Stimulated activated naive CD4-positive, alpha-beta T cell treated with Interleukin-2 at 50 U/mL for 16 hours (primary cell): ENCODE results near the gene FMO2.

Experiments
- DNase-seq: peaks from one replicate; lab custom pipeline; 2025; lab: John Stamatoyannopoulos, UW

Gene FMO2, protein sequence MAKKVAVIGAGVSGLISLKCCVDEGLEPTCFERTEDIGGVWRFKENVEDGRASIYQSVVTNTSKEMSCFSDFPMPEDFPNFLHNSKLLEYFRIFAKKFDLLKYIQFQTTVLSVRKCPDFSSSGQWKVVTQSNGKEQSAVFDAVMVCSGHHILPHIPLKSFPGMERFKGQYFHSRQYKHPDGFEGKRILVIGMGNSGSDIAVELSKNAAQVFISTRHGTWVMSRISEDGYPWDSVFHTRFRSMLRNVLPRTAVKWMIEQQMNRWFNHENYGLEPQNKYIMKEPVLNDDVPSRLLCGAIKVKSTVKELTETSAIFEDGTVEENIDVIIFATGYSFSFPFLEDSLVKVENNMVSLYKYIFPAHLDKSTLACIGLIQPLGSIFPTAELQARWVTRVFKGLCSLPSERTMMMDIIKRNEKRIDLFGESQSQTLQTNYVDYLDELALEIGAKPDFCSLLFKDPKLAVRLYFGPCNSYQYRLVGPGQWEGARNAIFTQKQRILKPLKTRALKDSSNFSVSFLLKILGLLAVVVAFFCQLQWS

DNA sequence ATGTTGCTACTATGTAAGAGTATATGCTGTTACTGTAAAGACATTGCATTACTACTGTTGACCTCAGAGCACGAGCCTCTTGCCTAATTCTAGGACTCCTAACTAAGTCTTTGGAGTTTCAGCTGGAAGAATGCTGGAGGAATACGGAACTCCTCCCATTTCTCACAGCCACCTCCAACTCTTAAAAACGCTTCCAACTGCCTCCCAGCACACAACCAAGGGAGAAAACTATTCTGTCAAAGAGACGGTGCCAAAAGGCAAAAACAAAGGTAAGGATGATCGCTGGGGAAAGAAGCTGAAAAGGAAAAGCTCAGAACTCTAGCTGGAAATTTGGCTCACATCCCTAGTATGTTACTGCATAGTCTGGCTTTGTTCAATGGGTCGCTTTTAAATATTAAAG, at the start of gene FMO2:
FMO2 (plus strand) TSS at position 210 of the 400 bp plus-strand sequence. CDS start 414 bp downstream, outside the sequence.
- DNase-seq = no peak

DNA sequence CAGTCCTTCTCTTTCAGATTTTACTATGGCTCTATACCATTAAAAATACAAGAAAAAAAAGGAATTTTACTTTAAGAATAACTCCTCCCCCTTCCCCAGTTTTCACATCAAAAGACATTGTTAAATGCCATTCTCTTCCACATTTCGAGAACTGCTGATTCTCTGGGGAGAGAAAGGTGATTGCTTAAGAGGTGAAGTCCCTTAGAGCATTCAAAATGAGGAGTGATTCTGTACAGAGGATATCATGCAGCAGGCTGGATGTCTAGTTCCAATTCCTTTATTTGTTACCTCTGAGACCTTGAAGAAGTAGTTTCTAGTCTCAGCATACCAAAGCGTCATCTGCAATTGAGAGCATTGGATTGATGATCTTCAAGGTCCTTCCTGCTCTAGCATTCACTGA, 47.5 kb upstream of the FMO2 start:
- no peak for DNase-seq

DNA sequence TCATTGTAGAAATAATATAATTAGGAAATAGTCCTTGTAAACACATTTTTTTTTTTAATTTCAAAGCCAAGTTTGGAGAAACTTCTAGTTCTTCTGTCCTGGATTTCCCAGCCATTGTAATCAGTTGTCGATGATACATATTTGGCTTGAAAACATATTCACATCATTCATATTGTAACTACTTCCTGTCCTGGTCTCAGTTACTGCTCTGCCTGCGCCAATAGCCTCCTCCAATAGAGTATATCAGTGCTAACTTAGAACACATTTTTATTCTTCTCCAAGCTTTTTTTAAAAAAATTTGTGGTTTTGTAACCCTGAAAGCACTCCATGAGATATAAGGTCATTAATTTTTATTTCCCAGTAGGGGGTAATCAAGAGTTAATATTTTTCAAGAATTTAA, 46.1 kb upstream of the FMO2 start:
- no peak for DNase-seq

DNA sequence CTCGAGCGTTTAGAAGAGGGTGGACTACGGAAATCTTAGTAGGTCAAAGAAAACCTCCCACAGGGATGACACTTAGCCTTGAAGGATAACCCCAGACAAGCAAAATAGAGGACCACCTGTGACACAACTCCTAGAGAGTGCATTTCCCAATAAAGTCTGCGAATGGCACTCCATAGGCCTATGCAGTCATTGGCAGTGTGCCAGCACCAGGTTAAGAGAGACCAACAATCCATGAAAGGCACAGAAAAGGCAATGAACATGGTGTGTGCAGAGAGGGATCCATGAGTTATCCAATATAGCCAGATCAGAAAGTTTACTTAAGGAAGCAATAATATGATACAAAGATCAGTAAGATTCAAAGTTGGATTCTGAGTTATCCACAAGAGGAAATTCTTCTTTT, 45.2 kb upstream of the FMO2 start:
- no peak for DNase-seq

DNA sequence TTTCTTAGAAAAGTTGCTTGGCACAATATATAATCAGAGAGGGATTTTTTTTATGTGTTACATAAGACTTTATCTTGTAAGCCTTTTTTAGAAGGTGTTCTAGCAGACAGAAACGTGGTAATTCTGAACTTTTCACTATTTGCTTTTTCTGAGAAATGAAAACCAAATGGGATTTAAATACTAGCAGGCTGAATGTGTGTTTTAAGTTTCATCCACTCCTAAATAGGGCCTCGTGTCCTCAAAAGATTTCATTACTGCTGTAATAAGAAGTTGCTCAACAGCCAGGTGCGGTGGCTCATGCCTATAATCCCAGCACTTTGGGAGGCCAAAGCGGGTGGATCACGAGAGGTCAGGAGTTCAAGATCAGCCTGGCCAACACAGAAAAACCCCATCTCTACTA, 44.7 kb upstream of the FMO2 start:
- DNase-seq = no peak

DNA sequence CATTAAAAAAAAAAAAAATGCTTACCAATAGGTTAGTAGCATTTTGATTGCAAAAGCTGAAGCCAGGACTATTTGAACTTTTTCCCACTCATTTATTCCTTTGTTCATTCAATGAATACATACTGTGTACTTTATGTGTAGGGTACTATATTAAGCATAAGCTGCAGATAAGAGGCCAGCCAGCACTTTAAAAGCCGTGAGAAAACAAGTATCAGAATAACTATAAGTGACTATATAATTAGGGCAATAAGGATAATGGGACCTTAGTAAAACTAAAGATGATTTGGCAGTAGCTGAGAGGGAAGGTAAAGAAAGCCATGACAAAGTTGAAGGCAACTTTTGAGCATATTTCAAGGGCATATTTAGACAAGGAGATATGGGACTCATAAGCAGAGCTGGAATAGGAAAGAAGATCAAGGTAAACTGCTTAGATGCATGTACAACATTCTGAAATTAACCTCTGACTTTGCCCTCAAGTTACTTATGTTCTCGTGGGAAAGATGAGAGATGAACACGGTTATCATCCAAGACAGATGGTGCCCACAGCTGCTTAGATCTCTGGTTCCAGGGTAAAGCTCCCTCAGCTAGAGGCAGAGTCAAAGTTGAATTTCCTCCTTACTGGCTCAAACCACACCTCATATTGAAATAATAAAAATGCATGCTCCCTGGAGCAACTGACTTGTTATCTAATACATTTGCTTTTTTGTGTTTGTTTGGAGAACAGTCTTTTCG, 44.0 kb upstream of the FMO2 start:
- no peak for DNase-seq

DNA sequence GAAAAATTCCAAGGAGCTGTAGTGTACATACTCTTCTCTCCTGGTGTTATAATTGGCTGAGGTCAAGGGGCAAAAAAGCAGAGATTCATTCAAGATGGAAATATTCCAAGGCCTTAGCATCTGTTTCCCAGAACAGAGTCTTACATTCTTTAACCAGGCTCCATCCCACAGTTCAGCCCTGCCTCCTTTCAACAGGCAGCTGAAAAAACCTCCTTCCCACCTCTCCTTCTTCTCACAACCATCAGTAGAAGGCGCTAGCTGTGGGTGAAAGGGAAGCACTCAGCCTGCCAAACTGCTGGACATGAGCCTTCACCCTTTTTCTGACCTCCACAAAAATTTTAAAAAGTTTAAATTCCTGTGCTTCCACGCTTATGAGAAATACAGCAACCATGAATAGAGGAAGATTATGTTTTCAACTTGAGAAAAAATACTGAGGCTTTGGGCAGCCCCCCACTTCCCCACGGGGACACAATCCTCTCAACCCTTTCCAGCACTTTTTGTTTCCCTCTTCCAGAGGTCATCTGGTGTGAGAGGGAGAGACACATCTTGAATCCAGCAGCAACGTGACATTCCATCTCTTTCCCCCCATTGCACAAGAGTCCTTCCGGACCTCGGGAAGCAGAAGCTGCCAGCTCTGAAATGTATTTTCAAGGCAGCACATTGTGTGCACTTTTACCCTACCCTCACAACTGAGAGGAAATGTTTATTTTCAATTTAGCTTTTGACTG, 43.2 kb upstream of the FMO2 start:
- no peak for DNase-seq

DNA sequence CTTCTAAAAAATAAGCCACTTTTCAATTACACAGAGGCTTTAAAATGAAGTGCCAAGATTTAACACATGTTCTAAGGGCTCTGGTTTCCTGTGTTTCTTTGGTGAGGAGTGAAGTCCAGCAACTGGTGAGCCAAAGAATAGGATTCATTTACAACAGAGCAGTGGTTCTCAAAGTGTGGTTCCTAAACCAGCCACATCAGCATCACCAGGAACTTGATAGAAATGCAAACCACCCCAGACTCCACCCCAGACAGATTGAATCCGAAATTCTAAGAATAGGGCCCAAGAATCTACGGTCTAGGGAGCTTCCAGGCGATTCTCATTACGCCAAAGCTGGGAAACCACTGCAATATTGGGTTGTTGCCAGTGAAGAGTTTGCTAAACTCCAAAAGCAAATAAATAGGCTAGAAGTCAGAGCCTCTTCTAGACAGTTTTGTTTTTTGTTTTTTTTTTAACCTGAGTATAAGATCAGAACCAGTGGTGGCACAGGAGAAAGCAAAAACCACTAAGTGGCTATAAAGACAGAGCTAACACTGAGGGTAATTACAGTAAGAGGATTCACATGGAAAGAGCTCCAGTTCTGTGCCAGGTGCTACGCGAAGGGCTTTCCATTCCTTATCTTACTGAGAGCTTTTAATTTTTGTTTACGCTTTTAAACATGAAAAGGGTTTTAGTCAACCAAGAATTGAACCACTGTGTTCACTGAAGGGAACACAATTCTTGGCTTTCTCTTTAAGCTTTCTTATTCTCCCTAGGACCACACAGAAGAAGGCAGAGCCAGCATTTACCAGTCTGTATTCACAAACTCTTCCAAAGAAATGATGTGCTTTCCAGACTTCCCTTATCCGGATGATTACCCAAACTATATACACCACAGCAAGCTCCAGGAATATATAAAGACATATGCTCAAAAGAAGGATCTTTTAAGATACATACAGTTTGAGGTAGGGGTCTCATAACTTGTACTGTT, 42.4 kb upstream of the FMO2 start:
- DNase-seq = no peak

DNA sequence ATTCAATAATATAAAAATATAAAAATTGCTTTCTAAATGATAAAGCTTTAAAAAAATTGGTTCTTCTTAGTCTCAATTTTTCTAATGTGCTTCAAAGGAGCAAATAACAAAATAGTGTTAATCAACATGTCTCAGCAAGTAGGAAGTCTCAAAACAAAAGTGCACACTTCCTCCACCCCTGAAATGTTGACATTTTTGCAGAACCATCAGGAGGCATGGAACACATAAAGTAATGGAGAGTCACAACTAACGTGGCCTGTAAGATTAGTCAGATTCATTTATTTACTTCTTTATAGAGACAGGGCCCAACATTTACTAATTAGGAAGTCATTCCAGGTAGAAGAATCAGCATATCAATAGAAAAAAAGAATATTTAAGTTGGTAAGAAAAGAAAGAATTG, 34.9 kb upstream of the FMO2 start:
- no peak for DNase-seq

DNA sequence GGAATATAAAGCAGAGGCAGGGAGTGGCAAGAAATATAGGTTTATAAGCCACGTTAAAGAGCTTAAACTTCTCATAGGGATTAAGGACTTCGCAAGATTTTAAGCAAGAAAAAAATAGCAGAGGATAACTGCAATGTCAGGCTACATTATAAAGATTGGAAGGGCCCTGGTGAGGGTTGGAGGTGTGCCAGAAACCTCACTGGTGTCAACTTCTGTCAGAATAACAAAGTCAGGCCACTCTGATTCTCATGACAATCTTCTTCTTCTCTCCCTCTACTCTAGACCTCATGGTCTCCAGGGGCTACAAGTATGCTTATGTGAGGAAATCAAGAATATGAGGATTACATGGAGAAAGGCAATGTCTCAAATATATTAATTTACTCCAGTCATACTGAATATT, 32.6 kb upstream of the FMO2 start:
- no peak for DNase-seq

DNA sequence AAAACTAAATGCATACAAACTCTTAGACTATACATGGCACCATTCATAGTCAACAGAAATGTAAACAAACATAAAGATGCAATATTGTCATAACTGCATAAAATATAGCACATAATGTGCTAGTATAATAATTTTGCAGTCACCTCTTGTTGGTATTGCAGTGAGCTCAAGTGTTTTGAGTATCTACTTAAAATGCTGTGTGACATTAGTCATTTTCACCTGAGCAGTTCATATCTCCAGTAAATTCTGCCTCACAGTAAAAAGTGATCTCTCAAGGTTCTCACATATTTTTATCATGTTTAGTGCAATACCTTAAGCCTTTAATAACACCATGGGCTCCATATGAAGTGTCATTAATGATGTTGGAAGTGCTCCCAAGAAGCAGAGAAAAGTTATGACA, 29.6 kb upstream of the FMO2 start:
- DNase-seq = no peak

DNA sequence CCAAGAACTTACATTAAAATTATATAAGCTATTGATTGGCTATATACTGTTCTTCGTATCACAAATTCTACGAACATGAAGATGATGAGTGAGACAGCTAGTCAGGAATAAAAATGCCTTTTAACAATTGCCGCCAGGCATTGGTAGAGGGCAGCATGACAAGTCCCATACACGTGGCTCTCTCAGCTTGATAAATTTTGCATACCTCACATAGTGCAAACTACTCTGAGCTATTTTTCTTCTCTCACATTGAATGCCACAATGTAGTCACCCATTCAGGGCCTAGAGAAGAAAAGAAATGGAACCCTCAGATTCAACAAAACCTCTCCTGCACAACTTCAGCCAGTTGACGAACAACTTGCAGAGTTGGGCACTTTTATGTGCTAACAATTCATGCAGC, 27.0 kb upstream of the FMO2 start:
- DNase-seq = no peak

DNA sequence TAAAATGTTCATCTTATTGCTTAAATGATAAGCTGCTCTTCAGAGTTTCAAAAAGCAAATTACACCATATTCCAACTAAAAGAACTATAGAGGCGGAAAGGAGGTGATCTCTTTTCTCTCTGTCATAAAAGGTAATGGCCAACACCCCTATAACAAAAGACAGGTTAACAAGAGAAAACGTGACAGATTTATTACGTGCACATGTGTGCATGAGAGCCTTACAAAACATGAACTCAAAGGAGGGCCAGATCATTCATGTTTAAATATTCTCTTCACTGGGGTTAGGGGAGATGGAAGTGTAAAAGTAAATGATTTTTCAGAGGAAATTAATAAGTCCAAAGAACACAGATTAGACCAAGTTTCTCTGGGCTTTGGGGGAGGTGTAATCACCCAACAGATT, 26.5 kb upstream of the FMO2 start:
- no peak for DNase-seq

DNA sequence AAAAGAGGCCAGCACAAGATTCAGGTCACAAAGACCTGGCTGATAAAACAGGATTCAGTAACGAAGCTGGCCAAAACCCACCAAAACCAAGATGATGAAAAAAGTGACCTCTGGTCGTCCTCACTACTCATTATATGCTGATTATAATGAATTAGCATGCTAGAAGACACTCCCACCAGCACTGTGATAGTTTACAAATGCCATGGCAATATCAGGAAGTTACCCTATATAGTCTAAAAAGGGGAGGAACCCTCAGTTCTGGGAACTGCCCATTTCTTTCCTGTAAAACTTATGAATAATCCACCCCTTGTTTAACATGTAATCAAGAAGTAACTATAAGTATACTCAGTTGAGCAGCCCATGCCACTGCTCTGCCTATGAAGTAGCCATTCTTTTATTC, 26.0 kb upstream of the FMO2 start:
- no peak for DNase-seq

DNA sequence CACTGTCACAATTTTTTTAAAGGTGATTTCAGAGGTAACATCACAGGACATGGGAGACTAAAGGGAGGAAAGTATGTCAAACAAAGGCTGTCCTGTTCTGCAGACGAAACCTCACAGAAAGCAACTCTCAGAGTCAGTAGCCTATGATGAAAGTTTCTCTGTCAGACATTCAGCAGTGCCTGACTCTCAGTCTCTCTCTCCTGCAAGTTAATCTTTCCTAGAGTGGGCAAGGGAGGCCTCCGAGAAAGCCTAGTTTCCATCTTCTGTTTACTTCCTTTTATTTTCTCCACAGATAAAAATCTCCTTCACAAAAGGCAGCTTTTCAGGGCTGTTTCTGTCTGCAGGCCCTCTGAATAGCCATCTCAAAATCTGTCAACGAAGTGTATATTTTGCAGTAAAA, 24.9 kb upstream of the FMO2 start:
- no peak for DNase-seq

DNA sequence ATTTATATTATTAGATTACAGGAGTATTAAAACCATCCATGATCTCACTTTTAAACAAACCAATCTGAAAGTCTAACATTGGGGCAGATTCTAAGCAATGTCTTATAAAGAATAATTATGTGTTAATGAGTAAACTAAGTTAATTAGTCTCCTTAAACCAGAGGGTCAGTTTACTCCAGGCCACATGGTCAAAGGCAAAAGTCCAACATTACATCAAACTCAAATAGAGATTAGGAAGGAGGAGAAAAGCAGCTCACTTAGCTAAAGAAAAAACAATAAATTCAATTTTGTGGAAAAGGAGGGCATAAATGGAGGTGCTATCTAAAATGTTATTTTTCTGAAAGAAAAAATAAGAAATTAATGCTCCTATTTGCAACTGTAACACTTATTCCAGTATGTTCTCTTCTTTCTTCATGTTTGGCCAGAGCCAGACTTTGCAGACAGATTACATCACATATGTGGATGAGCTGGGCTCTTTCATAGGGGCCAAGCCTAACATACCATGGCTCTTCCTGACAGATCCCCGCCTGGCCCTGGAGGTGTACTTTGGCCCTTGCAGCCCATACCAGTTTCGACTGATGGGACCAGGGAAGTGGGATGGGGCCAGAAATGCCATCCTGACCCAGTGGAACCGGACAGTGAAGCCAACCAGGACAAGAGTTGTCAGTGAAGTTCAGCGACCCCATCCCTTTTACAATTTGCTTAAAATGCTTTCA, 24.3 kb upstream of the FMO2 start:
- DNase-seq = no peak

DNA sequence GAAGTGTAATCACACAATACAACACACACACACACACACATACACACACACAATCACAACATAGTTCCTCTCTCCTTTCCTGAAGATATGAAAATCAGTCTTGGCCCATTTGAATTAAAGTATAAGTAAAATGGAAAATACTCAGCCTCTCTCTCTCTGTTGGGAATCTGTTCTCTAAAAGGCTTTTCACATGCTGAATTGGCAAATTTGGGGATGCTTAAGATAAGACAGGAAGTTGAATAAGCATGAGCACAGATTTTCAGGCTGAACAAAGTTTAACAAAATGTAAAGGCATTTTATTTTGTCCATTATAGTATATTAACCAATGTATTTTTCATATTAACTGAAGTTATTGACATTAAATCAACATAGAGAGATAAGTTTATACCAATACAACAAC, 23.7 kb upstream of the FMO2 start:
- DNase-seq = no peak

DNA sequence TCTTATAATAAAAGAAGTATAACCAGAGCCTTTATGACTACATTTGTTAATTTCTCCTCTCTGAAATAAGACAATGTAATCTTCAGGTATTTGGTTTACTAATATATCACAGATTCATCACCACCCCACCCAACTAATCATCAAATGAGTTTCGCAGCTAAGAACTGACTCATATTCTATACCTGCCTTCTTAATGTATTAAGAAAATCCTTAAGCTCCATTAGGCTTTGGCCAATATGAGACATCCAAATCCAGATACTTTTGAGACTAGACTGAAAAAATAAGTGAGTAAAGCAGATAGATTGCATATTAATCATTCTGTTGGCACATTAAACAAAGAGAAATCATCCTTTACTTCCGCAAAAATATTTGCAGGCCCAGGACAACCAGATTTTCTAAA, 18.7 kb upstream of the FMO2 start:
- no peak for DNase-seq

DNA sequence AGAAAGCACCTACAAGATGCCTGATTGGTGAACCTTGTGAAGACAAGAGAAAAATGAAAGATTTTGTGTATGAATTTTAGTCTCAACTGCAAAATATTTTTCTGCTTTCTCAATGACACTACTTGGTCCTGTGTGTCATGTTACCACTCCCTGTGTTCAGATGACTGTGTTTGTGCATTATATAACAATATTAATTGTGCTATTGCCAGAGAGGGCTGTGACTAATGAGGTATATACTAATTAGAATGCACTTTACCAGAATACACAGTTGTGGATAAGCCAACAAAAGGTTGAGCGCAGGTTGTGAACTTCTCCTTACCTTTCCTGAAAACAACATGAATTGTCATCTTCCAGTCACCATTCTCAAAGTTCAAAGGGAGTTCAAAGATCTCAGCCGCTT, 17.3 kb upstream of the FMO2 start:
- DNase-seq = no peak

DNA sequence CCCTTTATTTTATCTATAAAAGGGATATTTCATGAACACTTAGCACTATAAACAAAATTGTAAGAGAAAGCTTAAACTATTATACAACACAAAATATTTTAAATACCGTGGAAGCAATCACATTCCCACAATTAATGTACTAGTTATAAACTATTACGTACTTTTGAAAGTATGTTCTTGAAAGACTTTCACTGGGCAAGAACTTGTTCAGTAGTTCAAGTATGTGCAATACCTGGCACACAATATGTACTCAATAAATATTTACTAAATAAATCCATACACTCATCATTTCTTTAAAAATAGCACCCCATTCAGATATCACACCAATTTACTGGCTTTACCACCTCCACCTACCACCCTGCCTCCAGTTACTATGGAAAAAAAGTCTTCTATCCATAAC, 12.6 kb upstream of the FMO2 start:
- no peak for DNase-seq

DNA sequence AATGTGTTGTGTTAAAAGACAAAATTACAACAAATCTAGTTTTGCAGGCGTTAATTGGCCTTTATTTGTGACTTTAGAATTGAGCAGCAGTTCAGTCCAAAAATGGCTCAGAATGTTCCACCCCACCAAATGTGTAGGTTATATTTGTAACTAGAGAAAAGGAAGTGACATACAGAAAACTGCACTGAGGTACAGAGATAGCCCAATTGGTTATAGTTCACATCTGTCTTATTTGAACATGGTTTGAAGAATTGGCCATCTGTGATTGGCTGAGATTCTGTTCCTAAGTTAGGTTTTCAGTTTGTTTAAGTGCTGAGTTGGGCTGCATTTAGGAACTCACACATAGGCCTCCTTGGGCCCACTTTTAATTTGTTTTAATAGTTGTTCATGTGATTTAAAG, 12.0 kb upstream of the FMO2 start:
- DNase-seq = no peak
